HT-29 (cell line): ENCODE results near the gene NTNG1. TPM values are rescaled to one million over a fixed set of nuclear protein-coding genes. Genes with fewer than 3 reads are reported as not detected.
A peak's percentile ranks its signal among the peaks of the same experiment; 100 is the strongest.
"Not testable (repeated sequence)": the region's sequence is repeated elsewhere in the genome, so short reads cannot be mapped to it uniquely, and the experiment has no call there.

Source experiments
- DNase-seq: peaks from one replicate; pipeline ENCODE4 v3.0.0-alpha.2; 2015; ENCODE audit warnings: low spot score
- total RNA-seq: library from RNA; depleted of rRNA; stranded (reverse); fragments of >200 nt; shearing (Covaris generic); gene quantifications from 2 replicates; pipeline ENCODE4 v1.2.3, GENCODE V29; 2014

The NTNG1 gene
- total RNA-seq, 1 experiment from 2014 or later: not detected

DNA sequence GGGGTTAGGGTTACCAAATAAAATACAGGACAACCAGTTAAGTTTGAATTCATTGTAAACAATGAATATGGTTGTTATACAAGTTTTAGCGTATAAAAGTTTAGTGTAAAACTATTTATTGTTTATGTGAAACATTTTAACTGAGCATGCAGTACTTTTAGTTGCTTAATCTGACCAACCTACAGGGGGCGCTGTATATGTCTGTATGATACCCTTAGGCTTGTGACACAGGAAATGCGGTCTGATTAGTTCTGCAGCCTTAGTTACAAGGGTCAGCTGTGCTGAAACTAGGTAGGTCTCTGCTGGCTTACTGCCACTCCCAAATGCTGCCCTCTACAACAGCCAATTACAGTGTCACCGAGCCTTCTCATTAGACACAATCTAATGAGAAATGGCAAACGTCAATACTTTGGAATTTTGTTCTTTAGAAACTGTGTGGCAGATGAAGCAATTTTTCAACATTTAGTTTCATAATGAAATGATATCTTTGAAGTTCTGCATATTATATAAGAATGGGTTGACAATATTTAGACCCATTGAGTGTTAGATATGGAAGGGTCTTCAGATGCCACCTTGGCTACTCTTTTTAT lies 56.2 kb downstream of the NTNG1 start:
- peak; percentile 58 for DNase-seq

DNA sequence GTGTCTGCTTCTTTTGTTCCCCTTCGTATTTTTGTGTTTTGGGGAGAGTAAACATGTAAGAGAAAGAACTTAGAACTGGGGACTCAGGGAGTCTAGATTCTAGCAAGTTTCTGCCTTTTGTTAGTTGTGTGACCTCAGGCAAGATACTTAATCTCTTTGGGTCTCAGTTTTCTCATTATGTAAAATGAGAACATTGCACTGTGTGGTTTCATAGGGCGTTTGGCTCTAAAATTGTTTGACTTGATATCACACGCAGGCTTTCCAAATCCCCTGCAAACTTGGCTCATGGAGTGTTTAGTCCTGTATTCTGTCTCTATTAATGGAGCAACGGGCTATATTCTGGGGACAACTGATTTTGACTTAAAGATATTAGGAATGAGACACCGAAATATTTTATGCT lies 57.7 kb downstream of the NTNG1 start:
- DNase-seq: no peak

DNA sequence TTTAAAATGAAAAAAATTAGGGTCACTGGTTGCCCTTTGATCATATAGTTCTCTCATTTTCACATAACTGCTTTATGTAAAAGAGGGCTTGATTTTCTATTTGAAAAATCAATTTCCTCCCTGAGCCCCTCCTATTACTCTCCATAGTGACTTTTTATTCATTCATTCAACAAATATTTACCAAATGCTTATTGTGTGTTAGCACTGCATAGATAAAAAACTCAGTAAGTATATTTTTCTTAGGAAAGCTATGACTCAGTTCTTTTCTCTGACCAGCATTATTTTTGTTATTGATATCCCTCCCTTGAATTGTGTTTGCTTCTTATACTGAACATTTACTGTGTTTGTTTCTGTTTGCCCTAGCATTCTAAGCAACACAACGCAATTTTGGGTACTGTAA lies 59.8 kb downstream of the NTNG1 start:
- no peak for DNase-seq

DNA sequence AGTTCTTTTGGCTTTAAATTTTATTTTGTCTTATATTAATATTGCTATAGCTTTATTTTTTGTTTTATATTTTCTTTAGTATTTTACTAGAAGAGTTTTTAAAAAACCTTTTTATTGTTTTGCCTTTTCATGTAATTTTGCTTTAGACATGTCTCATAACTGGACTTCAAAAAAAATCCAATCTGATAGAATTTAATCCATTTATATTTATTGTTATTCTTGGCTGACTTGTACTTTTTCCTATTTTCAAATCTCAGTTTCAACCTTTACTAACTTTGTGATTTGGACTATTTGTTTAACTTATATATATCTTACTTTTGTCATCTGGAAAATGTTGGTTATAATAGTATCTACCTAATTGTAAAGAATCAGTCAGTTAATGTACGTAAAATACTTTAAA lies 61.2 kb downstream of the NTNG1 start:
- DNase-seq: no peak

DNA sequence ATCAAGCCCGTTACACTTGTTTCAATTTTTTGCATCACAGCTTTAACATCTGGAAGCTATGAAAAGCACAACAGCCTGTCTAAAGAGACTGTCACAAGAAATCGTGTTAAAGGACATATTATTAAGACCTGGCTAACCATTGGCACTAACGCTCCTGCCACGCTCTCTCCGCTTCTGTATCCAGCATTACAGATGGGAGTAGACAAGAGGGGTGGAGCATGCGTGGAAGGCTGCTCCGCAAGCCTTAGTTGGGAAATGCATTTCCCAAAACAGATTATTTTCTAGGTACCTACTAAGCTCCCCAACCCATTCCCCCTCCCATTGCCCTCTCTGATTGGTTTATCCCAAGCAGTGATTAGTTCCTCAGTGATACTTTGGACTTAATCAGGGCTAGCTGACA lies 72.4 kb downstream of the NTNG1 start:
- no peak for DNase-seq

DNA sequence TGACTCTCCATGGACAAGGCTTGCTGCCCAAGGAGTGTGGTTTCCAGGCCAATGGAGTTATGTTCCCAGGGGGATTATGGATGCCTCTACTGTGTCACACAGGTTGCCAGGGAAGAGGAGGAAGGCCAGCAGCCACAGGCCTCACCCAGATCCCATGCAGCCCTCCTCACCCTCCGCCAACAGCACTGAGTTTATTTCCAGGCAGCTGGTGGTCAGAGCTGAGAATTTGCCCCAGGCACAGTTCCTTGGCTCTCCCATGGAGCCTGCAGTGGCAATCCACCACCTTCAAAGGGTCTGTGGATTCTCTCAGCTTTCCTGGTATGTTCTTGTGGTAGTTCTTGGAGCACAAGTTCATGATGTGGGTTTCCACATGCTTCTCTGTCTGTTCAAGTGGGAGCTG lies 79.2 kb downstream of the NTNG1 start:
- DNase-seq: no peak

DNA sequence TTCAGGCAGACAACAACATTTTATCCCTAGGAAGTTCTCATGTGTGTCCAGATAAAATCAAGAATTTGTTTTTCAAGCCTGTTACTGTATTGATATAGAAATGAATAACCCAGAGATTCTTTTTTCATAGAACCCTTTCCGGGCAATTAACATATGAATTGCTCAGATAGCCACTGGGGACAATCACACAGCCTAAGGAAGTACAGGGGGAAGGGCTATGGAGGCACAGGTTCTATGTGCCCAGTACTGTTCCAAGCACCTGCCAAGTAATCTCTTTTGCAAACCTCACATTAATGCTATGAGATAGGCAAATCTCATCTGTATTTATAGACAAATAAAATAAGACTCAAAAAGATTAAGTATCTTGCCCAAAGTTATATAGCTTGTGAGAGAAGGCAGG lies 84.9 kb downstream of the NTNG1 start:
- no peak for DNase-seq

DNA sequence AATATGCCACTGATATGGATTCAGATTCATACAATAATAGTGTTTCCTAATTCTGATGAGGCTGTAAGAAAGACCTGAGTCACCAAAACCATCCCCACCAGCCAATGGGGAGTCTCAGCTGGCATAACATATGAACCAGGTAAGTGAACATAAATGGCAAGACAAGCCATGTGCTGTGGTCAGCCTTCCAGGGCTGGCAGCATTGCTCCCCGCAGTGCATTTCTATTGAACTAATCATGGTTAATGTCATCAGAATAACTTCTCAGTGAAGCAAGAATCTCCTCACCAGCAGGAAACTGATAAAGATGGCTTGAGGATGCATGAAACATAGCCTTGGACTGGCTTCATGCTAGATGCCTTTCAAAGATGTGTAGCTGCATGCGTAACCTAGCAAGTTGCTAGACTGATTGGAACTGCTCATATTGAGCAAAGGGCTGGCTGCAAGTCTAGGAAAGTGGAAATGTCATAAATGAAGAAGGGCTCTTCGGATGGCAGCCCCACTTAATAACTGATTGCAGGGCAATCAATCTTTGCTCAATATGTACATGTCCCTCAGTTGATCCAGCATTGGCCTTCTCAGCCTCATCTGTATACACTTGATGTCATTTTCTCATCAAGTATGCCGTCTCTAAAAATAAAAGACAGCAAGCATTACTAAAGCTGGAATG lies 88.0 kb downstream of the NTNG1 start:
- no peak for DNase-seq

DNA sequence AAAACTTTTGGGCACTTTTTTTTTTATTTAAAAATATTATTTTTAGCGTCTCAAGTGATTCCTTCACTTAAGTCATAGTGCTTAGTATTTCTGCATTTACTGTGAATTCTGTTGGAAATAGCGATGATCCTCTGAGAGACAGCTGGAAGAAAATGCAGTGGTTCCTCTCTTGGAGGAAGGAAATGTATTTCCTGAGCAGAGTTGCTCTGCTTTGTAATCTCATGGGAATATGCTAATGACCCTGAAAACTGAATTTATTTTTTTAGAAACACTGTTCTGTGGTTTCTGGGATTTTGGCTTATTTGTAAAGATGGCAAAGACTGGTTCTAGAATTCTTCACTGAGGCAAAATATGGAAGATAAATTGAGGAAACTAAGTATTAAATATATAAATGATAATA lies 88.9 kb downstream of the NTNG1 start:
- DNase-seq: no peak

DNA sequence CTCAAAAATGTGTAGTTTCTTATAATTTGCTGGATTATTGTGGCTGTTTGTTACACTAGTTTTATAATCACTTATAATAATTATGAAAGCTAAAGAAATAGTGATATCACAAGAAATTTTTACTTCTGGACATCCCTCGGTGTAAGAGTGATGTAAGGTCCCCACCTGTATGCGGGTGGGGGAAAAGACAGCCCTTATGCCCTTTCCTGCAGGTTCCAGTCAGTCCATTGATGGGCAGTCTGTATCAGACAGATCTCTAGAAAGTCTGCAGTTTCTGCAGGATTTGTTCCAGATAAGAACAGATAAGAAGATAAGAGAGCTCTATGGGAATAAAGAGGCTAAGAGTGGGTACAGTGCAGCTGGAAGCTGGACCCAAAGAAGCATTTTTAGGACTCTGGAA lies 89.3 kb downstream of the NTNG1 start:
- DNase-seq: no peak

DNA sequence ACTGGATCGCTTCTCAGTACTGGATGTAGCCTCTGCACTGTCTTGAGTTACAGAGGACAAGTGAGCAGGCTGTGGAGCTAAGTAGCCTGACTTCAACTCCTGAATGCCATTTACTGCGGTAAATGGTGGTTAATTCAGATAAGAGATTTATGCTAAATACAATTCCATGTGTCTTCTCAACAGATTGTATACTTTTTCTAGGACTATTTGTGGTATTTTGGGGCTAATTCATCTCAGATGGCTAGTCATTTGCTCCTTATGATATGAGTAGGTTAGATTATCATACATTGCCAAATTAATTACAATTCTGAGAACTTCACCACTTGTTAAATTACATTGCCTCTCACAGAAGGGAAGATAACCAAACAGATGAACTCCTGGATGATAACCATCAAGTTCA lies 90.5 kb downstream of the NTNG1 start:
- no peak for DNase-seq

DNA sequence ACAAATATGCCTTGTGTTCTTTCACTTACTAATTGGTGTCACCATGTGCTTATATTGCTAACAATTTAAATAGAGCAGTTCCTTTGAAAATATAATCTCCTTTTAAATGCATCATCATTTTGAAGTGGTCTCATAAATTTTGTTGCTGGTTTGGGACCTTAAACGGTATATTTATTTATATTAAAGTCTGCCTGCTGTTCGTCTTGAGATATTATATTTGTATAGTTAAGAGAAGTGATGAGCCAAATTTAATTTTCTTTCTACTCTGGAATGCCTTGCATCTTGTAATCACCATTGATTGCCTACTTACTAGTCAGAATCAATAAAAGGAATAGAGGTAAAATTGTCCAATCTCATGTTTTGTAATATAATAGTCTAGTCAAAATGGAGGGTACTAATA lies 91.6 kb downstream of the NTNG1 start:
- no peak for DNase-seq

DNA sequence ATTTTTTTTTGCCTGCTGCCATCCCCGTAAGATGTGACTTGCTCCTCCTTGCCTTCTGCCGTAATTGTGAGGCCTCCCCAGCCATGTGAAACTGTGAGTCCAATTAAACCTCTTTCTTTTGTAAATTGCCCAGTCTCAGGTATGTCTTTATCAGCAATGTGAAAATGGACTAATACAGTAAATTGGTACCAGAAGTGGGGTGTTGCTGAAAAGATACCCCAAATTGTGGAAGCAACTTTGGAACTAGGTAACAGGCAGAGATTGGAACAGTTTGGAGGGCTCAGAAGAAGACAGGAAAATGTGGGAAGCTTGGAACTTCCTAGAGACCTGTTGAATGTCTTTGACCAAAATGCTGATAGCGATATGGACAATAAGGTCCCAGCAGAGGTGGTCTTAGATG lies 95.9 kb downstream of the NTNG1 start:
- DNase-seq: not testable (repeated sequence)

DNA sequence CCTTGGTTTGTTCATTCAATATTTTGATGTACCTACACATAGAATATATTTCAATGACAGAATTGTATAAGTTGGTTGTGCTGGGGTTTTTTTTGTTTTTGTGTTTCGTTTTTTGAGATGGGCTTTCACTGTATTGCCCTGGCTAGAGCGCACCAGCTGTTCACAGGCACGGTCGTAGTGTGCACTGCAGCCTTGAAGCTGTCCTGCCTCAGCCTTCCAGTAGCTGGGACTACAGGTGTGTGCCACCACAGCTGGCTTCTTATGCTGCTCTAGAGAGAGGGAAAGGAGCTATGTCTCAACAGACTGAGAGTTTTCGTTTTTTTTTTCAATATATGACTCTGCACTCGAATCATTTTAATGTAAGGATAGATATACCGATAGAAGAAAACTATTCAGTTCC lies 102.6 kb downstream of the NTNG1 start:
- DNase-seq: no peak

DNA sequence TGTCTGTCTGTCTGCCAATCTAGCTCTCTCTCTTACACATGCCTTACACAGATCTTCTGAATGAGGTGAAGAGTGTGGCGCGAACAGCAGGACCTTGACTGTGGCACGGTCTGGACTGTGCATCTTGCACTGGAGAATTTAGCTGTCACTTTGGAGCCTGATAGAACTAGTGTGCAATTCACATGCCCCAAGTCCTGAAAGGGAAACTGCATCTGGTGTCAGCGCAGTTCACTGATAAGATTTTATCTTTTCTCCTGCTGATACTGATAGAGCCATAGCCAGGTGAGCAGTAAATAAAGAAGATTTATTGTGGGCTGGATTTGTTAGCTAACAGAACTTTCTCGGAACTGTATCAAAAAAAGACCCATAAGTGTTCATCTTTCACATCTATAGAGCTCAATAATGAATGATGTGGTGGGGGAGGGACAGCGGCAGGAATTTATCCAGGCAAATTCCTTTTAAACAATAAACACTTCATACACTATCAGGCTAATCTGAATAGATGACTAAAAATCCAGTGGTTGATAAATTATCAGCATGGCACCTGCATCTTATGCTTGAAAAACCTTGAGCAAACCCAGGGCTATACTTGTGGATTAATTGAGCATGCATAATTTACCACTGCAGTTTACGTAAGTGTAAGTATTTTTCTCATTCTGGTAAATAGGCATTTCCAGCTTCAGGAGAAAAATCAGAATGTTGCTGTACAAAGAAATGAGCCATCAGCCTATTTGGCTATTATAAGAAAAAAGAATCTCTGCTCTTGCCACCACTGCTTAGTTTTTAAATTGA lies 104.1 kb downstream of the NTNG1 start:
- DNase-seq: no peak

DNA sequence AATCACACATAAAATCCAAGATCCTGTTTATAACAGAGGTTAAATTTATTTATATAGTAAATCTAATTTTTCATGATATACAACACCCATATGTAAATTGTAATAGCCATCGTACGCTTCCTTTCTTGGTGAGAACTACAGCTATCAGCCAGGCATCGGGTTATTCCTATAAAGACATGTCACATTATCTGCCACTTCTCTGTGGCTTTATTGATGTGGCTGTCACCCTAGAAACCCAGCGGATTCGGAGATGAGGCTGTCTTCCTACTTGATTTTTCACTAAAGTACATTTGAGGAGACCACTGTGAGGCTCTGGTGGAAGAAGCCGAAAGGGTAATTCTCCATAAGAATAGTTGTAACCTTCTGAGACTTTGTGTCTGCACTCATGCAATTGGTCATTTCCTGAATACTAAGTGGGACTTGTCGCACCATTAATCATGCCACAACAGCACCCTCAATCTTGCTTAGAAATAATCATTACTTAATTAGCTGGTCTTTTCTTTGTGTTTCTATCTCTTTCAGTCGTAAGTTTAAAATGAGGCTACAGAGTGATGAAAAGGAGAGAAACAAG lies 106.0 kb downstream of the NTNG1 start:
- DNase-seq: no peak

DNA sequence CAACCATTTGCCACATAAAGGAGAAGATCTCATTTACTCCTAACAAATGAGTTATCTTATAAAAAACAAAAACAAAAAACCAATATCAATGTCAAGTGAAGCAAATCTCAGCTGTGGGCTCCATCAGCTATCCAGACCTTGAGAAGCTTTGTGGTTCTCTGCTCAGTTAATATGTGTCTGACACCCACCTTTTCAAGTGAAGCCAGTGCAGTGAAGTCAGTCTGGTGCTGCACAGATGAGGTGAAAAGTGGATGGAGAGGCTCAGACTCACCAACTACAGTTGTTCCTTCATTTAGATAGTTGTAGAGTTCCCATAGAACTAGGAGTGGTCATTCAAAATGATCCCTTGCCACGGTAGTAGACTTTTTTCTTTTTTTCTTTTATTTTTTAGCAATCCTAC lies 106.8 kb downstream of the NTNG1 start:
- no peak for DNase-seq

DNA sequence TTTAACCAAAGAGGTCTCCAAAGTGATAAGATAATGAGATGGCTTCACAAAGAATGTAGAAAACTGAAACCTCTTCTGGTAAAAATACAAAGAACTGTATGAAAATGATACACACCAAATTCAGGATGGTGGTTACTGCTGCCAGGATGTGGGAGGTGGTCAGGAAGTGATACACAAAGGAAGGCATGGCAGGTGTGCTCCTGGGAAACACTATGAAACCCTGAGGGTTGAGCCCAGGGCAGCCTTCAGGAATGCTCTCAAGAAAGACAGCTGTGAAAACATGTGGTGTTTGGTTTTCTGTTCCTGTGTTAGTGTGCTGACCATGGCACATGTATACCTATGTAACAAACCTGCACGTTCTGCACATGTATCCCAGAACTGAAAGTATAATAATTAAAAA lies 109.3 kb downstream of the NTNG1 start:
- DNase-seq: no peak

DNA sequence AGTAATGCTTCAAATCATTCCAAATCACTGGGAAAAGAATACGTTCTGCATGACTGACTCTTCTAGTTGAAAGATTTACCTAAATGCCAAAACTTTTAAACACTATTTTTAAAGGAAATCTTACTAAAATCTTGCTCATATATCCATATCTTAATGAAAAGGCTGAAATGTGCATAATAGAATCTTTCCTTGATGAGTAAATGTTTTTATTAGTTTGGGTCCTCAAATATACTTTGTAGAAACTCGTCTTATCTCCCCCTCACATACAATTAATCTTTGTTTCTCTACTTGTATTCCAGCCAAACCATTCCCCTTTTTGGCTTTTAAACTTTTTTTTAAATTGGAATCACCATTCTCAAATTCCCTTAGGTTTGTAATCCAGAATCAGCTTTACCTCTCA lies 110.2 kb downstream of the NTNG1 start:
- no peak for DNase-seq

DNA sequence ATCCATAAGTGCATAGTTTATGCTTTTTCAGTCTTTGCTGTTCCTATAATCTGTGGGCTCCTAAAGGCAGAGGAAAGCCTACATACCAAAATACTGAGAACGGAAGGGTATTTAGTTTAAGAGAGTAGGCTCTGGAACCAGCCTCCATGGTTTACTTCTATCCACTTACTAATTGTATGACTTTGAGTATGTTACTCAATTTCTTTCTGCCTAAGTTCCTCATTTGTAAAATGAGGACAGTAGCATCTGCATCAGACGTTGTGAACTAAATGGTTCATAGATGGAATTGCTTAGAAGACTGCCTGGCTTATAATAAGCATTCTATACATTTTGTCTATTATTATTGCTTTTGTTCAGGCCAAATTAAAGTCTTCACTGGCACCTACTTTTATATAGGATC lies 111.0 kb downstream of the NTNG1 start:
- DNase-seq: no peak

DNA sequence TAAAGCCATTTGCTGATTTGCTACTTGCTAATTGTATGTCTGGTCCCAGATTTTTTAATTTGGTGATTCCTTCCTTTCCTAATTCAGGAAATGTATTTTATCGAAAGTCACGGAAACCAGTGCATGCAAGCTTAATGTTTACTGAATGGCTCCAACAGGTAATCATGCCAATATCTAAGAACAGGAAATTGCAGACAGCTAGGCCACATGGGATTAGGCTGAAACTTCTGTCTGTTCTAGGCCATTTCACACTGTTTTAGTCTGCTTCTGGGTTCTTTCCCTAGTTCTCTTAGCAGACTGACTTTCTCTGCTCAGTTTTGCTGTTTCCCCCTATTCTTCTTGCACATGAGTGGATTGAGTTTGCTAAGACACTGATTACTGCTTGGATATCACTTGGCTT lies 111.4 kb downstream of the NTNG1 start:
- no peak for DNase-seq

DNA sequence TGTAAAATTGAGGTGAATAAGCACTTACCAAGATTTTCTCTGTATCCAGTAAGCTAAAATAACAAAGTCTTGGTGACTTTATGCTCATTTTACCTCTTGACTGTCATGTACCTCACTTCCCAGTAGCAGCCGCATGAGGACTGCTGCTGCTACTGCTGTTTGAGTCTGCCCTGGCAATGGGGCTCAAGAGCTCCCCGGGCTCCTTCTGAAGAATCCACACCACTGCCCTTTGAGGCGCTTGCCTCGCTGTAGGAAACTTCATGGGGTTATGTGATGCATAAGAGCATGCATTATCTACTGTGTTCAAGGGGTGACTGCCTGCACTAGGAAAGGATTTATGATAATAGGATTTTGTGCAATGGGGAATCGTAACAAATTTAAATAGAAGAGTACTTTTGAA lies 113.5 kb downstream of the NTNG1 start:
- no peak for DNase-seq

DNA sequence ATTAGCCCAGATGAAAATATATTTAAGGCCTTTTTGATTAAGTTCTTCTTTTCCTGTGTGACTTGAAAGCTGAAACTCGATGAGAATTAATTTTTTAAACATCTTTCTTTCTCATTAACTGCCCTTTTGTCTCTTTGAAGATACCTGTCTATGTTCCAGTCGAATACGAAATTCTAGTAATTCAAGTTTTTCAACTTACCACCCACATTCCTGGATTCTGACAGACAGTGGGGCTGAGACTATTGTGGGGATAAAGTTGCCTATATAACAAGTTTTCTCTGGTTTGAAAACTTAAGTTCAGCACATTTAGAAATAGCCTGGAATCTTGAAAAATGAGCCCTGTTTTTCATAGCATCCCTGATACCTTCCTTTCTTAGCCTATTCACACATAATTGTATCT lies 114.6 kb downstream of the NTNG1 start:
- no peak for DNase-seq
